GM18870 (cell line): ENCODE data around the gene SLC9A9.

Experiments
- ATAC-seq: cut with Tn5 transposase; IDR thresholded peaks from one replicate; pipeline ENCODE4 v1.9.1; 2021; ENCODE audit warnings: moderate library complexity; ENCODE audit not compliant: unreplicated experiment

SLC9A9 gene

GRCh38 chr3:143429628-143430514, 418.4 kb downstream of the SLC9A9 start:
- ATAC-seq: no peak

GRCh38 chr3:143428294-143428693, 420.0 kb downstream of the SLC9A9 start:
- no peak for ATAC-seq

- ATAC-seq: no peak
These were observed 420.6 kb downstream of the SLC9A9 start for GRCh38 chr3:143427631-143428030.

GRCh38 chr3:143424874-143425273, 423.4 kb downstream of the SLC9A9 start:
- ATAC-seq: no peak

GRCh38 chr3:143421556-143421955, 426.7 kb downstream of the SLC9A9 start:
- no peak for ATAC-seq

GRCh38 chr3:143419611-143420010, 428.7 kb downstream of the SLC9A9 start:
- no peak for ATAC-seq

GRCh38 chr3:143418391-143418790, 429.9 kb downstream of the SLC9A9 start:
- ATAC-seq: no peak

GRCh38 chr3:143416229-143416628, 432.0 kb downstream of the SLC9A9 start:
- no peak for ATAC-seq

- no peak for ATAC-seq
These were observed 433.6 kb downstream of the SLC9A9 start for GRCh38 chr3:143414571-143415253.

GRCh38 chr3:143413372-143413771, 434.9 kb downstream of the SLC9A9 start:
- no peak for ATAC-seq

GRCh38 chr3:143412084-143412483, 436.2 kb downstream of the SLC9A9 start:
- no peak for ATAC-seq

GRCh38 chr3:143410259-143410658, 438.0 kb downstream of the SLC9A9 start:
- no peak for ATAC-seq

- ATAC-seq: no peak
These were observed 439.5 kb downstream of the SLC9A9 start for GRCh38 chr3:143408771-143409170.

GRCh38 chr3:143402602-143403001, 445.7 kb downstream of the SLC9A9 start:
- ATAC-seq: no peak

- no peak for ATAC-seq
These were observed 451.5 kb downstream of the SLC9A9 start for GRCh38 chr3:143396790-143397189.

- no peak for ATAC-seq
These were observed 458.9 kb downstream of the SLC9A9 start for GRCh38 chr3:143389388-143389787.

- ATAC-seq: no peak
These were observed 460.8 kb downstream of the SLC9A9 start for GRCh38 chr3:143387425-143387824.

- no peak for ATAC-seq
These were observed 464.2 kb downstream of the SLC9A9 start for GRCh38 chr3:143384076-143384475.

GRCh38 chr3:143383421-143383820, 464.8 kb downstream of the SLC9A9 start:
- ATAC-seq: no peak

GRCh38 chr3:143382816-143383215, 465.5 kb downstream of the SLC9A9 start:
- no peak for ATAC-seq

GRCh38 chr3:143380449-143380848, 467.8 kb downstream of the SLC9A9 start:
- ATAC-seq: no peak

- ATAC-seq: no peak
These were observed 472.6 kb downstream of the SLC9A9 start for GRCh38 chr3:143375698-143376097.
